GM21390 (cell line): ENCODE data around the gene FRMD4A.

ENCODE experiments used
- ATAC-seq: cut with Tn5 transposase; IDR thresholded peaks from one replicate; pipeline ENCODE4 v1.9.1; 2021; ENCODE audit not compliant: unreplicated experiment

The FRMD4A gene

DNA sequence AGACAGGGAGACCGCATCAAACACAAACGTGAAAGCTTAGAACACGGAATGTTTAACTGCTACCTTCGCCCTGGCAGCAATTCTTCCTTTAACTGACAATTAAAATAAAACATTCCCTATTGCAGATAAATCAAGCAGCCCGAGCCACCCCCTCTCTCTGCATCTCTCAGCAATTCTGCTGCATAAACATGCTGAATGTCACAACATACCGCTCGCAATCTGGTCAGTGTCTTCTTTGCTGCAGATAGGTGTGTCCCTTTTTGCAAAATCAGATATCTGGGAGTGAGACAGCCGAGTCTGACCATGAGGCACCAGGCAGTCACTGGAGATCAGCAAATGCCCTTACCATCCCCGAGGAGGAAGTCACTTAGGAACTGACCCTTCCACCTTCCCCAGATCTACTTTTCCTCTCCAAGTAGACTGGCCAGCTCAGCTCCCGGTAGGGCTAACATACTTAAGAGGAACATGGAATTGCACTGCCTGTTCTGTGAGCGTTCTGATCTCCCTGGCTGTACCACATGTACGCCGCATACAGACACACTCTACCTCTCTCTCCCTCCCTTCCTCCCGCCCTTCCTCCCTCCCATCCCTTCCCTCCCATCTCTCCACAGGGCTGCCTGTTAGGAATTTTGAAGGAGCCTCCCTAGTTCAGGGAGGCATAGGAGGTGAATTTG, at the start of gene FRMD4A:
FRMD4A (minus strand) TSS at position 537 of the 674 bp plus-strand sequence.
- no peak for ATAC-seq

DNA sequence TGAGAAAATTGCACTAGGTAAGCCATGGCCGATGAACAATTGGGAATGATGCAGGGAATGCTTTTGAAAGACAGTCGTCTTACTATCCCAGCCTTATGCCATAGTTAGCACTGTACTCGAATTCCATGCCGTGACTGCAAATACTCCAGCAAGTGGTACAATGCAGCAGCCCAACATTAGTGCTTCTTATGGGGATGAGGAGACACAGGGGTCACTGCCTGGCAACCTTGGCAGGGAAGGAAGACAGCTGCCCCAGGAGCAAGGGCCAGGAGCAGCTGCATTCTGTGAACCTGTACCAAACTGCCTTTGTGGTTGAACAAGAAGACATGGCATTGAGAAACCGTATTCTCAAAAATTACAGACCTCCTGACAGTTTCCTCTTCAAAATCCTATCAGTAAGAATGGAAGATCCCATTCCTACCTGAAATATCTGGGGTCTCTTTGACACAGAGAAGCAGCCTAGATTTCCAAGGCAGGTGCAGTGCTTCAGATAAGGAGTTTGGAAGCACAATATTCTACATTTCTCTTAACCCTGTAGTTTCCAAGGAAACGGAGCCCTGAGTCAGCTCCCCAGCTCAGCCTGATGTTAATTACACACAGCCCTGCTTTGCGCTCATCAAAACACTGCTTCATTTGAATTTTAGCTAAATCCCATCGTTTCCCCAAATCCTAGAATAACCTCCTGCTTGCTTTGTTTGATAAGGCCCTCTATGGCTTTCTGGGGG, 49.0 kb upstream of the FRMD4A start:
- ATAC-seq = no peak

DNA sequence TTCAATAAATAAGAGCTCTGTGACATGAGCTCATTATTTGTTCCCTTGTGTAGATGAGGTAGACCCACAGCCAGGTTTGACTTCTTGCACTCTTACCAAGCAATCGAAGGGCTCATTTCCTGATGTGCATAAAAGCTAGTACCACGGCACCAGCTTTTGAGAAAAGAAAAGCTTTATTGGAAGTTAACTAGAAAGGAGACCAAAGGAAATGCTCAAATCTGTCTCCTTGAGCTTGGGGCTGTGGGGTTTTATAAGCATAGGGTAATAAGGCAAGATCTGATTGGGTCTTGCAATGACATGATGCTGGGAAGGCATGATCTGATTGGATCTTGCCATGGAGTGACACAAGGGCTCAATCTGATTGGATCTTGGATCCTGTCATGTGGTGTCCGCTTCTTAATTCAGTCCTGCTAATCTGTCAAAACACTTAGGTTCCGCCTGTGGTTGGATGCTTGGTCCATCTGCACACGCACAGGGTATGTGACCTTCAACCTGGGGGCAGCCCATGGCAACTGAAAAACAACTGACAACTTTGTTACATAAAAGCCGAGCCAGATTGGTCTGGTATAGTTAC, 47.8 kb upstream of the FRMD4A start:
- no peak for ATAC-seq

DNA sequence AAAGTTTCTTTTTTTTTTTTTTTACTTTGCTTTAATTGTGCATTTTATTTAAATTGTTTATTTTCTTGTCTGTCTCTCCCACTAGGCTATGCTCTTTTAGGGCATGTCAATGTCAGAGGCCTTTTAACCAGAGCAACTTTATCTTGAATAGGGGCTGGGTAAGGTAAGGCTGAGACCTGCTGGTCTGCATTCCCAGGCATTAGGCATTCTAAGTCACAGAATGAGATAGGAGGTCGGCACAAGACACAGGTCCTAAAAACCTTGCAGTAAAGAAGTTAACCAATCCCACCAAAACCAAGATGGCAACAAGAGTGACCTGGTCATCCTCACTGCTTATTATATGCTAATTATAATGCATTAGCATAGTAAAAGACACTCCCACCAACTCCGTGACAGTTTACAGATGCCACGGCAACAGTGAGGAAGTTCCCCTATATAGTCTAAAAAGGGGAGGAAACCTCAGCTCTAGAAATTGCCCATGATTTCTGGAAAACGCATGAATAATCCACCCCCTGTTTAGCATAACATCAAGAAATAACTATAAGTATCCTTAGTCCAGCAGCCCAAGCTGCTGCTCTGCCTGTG, 47.0 kb upstream of the FRMD4A start:
- no peak for ATAC-seq

DNA sequence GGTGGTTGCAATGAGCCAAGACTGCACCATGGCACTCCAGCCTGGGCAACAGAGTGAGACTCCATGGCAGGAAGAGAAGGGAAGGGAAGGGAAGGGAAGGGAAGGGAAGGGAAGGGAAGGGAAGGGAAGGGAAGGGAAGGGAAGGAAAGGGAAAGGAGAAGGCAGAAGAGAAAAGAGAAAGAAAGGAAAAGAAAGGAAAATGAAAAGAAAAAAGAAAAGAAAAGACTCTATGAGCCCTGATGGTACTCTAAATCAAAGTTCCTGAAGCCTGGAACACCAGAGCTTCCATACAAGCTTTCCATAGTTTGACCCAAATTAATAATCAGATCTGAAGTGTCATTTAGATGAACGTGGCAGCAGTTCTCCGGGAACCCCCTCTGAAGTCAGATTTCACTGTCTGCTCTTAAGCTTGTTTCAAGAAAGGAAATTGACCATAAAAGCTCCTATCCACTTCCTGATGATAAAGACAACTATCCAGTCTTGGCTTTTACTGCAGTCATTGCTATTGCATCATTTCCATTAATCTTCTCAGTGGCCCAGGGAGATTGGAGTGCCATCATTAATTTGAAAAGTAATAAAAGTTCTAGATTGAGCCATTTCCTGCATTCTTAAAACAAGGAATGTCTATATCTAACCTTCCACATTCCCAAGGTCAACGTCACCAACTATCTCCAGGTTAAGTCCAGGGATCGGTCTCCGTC, 44.2 kb upstream of the FRMD4A start:
- ATAC-seq = no peak

DNA sequence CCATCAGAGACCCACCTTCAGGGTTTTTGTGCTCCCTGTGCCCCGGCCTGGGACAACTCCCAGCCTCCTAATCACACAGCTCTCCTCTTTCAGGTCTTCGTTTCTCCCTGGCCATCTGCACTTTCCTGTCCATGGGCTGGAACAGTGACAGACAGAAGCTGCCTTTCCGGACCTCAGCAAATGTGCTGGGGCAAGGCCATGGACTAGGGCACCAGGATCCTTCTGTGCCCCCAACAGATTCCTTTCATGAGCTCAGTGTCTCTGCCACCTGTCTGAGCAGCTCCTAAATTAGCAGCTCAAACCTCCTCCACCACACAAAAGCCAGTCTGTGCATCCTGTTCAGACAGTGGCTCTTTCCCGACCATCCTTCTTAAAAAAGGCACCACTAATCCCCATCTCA, 41.9 kb upstream of the FRMD4A start:
- ATAC-seq = no peak

DNA sequence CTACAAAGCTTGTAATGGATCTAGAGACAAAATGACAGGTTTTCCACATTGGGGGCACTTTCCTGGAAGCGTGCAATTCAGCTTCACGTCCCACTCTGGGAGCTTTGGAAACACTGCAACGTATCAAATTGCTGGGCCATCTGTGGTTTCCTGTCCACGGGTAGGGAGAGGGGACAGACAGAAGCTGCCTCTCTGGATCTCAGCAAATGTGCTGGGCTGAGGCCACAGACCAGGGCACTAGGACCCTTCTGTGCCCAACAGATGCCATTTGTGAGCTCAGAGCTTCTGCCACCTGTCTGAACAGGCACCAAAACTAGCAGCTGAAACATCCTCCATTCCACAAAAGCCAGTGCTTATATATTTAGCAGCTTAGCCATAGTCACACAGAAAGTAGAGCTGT, 40.9 kb upstream of the FRMD4A start:
- ATAC-seq = no peak

DNA sequence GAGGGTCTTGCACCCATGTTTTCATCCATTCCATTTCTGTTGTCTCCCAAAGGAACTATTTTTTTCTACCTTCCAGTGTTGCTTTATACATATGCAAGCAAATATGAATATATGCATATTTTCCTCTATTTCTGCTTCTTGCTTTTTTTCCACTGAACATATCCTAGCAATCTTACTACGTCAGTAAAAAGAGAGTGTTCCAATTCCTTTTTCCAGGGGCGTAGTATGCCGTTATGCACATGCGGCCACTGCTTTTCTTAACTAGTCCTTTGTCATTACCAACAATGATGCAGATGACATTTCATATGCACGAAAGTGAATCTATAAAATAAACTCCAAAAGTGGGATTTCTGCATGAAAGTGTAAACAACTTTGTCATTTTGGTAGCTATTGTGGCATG, 40.2 kb upstream of the FRMD4A start:
- no peak for ATAC-seq

DNA sequence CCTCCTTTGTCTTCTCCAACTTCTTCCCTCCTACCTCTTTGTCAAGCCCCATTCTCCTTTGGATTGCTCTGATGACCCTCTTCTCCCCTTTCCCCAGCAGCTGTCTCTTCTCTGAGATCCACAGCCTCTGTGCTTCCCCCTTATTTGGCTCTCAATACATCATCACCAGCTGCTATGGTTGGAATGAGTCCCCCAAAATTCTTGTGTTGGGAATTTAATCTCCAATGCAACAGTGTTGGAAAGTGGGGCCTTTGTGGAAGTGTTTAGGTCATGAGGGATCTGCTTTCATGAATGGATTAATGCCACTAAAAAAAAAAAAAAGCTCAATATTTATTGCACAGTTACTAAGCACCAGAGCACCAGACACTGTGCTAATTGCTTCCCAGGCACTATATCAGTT, 39.2 kb upstream of the FRMD4A start:
- no peak for ATAC-seq

DNA sequence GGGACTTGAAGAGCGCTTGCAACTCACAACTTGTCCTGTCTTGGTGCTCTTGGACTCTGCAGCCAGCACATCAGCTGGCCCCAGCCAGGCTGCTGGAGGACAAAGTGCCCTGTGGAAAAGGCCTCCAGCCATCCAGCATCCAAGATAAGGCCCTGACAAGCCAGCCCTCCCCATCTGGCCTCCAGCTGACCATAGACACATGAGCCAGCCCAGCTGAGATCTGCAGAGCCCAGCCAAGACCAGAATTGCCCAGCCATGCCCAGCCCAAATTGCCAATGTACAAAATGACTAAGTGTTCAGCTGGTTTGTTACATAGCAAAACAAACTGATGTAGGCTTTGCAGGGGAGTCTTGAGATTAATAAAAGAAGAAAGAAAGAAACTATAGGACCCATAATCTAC, 36.0 kb upstream of the FRMD4A start:
- no peak for ATAC-seq

DNA sequence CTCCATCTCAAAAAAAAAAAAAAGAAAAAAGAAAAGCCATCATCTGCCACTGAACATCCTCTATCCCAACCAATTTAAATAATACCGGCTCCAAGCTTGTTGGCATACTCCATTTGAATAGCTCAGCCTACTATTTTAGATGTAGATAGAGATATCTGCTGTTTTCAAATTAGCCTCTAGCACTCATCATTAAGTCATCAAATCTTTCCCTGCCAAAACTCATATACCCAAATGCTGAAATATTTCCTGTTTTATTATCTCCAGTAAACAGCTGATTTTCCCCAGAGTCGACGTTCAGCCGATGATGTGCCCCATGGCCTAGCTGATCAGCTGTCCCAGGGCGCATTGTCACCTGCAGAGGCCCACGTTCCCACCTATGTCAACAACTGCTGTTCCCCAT, 34.5 kb upstream of the FRMD4A start:
- no peak for ATAC-seq

DNA sequence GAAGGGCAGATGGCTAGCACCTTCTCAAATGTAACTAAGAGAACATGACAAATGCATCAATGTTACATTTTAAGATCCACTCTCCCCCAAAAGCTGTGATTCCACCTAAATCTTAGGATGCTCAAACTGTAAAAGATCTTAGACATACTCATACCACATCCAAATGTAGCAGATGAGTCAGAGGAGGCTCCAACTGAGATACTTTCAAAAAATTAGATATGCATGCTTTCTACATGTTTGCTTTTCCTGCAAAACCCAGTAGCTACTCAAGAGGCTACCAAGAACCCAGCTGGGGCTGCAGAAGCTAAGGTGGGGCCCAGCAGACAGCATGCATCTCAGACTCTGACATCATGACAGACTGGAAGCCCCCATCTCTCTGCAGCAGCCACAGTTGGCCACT, 31.4 kb upstream of the FRMD4A start:
- no peak for ATAC-seq

DNA sequence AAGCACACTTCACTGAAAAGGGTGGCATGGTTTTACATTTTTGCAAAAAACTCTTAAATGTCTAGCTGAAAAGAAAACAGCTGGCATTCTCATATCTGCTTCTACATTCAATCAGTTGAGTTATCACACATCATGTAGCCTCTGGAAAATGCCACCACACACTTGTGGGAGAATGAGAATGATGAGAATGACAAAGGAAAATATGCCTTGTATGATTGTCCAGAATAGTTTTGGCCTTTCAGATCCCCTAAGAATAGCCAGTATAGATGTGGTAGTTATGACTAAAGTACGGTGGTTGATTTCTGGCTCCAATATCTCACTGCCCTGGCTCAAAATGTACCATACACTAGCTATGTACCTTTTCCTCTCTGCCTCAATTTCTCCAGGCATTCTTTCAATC, 30.2 kb upstream of the FRMD4A start:
- ATAC-seq = no peak

DNA sequence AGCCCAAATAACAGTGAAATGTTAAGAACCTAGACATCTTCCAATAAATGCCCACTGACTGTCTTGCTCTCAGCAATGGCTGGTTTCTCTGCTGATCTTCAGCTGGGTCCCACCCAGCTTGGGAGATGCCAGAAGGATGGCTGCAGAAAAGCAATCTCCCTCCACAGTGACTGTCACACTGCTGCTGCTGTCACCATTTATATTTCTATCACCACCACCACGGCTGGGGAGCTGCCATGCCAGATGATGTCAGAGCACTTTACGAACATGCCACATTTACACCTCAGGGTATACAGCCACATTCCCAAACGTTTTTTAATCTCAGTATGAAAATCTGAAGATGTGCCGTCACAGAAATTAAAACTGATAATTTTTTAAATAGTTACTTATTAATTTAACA, 29.8 kb upstream of the FRMD4A start:
- no peak for ATAC-seq

DNA sequence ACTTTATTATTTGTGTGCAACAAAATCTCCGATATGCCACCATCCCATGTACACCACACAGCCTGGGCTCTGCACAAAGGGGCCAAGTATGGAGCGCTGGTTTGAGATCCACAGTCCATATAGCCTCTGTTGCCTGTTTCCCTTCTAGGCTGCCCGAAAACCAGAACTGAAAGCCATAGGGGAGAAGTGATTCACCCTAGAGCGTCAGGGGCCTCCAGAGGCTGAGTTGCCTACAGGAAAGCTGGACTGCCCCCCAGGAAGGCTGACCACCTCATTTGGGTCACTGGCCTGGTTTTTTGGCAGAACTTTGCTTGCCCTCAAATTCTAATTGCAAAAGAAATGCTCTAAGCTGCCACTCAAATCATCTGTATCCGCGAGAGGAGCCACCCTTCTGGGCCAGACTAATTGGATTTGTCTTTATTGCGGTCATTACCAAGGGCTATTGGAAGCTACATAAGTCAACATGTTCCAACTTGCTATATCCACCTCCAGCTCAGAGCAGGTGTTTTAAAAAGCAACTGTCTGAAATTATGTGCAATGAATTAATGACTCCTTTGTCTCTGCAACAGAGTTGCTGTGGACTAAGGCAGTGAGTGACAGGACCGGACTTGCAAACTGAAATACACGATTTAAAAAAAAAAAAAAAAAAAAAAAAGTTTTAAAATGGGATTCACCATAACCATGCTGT, 28.3 kb upstream of the FRMD4A start:
- ATAC-seq = no peak

DNA sequence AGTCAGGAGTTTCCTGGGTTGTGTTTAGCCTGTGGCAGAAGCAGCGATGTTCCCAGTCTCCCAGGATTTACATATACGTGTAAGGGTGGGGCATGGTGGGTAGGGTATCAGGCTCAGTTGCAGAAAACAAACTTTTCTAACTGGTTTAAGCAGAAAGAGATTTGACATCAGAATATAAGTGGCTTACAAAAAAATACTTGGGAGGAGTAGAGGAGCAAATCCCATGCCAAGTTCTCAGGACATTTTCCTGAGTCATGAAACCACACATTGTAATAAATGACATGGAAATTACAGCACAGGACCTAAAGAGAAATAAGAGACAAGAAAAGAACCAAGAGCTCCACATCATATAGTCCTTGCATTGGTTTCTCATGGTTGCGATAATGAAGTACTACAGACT, 26.2 kb upstream of the FRMD4A start:
- ATAC-seq = no peak

DNA sequence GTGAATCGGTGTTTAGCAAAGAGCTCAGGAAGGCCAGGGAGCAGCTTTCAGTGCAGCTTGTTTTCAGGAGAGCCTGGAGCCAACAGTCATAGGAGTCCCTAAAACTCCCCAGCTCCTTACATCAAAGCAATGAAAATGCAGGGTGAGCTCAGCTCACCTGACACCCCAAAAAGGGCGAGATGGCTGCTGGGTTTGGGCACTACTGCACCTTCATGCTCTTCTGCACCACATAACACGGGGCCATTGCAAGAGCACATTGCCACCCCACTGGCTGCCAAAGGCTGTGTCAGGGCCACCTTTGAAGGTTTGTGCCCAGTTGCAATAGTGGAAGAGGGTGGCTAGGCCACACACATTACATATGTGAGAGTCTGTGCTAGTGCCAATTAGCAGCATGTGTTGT, 25.0 kb upstream of the FRMD4A start:
- ATAC-seq = no peak

DNA sequence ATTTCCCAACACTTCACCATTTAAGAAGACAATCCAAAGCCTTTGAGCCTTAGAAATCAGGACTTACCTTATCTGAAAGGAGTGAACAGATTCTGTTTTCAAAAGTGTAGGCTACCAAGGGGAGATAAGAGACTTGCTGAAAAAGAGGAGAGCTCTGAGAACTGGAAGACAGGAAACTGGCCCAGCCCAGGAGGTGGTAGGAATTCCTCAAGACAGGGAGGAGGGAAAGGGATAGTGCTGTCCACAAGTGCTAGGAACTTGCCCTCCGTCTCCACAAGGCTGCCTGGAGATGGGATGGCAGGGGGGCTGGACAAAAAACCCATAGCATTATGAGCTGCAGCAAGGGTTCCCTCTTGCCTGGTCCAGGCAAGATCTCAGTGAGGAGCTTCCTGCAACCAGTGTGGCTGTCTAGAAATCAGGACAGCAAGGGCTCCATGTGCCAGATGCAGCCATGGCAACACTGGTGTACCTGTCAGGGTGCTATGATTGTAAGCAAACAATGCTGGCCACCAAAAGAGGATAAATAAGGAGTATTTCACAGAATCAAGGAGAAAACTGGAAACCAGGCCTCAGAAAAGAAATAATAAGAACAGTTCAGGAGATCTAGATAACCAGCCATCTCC, 22.7 kb upstream of the FRMD4A start:
- no peak for ATAC-seq

DNA sequence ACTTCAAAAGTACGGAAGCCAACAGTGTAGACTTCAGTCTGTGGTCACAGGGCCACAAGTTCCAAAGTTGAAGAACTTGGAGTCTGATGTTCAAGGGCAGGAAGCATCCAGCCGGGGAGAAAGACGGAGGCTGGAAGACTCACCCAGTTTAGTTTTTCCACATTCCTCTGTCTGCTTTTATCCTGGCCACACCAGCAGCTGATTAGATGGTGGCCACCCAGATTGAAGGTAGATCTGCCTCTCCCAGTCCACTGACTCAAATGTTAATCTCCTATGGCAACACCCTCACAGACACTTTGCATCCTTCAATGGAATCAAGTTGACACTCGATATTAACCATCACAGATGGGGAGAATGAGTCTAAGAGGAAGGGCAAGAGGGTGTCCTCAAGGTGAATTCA, 19.3 kb upstream of the FRMD4A start:
- no peak for ATAC-seq

DNA sequence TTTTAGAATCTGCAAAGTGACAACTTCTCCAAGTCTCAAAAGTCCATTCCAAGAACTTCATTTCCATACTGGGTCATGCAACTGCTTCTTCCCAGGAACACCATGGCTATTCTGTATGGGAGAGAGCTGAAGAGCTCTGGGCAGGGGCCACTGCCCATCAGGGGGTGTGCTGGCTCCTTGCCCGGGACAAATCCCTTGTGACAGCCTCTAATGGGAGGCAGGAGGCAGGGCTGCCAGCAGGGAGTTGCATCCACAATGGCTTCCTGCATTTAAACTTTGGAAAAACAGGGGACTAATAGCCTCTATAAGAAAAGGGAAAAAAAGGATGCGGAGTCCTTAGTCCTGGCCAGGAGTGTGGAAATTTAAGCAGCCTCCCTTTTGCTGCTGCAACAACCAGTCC, 18.4 kb upstream of the FRMD4A start:
- ATAC-seq = no peak

DNA sequence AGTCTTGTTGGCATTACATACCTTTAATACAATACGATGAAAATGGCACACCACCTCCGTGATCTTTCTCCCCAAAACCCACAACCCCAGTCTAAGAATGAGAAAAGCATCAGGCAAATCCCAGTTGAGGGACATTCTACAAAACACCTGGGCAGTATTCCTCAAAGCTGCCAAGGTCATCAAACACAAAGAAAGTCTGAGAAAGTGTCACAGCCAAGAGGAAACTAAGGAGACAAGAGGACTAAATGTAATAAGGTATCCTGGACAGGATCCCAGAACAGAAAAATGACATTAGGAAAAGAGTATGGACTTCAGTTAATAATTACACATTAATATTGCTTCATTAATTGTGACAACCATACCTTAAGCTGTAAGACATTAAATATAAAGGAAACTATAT, 14.5 kb upstream of the FRMD4A start:
- no peak for ATAC-seq
